Measurements from ENCODE around the gene MRLN. TPM values are rescaled to one million over a fixed set of nuclear protein-coding genes. Genes with fewer than 3 reads are reported as not detected.
"Not testable (repeated sequence)": the region's sequence is repeated elsewhere in the genome, so short reads cannot be mapped to it uniquely, and the experiment has no call there.

The MRLN gene
- total and polyA plus RNA-seq, 2 donors, result 0.47 to 2.0 TPM

DNA sequence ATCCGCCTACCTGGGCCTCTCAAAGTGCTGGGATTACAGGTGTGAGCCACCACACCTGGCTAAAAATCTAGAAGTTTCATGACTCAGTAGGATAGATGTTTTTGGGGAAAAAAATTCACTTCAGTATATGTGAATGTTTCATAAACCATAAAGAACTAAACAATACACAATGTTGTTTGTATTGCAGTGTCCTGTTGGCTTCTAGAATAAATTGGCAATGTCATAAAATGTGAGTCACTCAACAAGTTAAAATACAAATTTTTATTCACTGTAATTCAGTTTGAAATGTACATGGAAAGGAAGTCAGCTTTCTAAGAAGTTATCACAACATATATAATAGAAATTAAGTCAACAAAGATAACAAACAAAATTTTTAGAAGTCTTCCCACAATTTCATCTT, 16.5 kb downstream of the MRLN start:
- Histone ChIP-seq H3K27me3 (ENCODE audit: control insufficient read depth in 2 of 2, insufficient read depth in 1 of 2, low read length in 1 of 2) (no peaks in the 10 kb centered on the region), H3K4me1 (ENCODE audit: control insufficient read depth in 2 of 2, insufficient read depth in 2 of 2, low read length in 2 of 2) (no peaks in the 10 kb centered on the region), H3K9me3 (ENCODE audit: control insufficient read depth in 2 of 2, insufficient read depth in 1 of 2, low read length in 1 of 2) (no peaks in the 10 kb centered on the region), H3K4me3 (ENCODE audit: low read length in 2 of 2) (no peak overlapping the region), H3K27ac (ENCODE audit: low read depth in 1 of 2, low read length in 1 of 2) (no peak overlapping the region), H3K36me3 (ENCODE audit: control insufficient read depth in 2 of 2, insufficient read depth in 2 of 2, low read length in 1 of 2) (no peaks in the 10 kb centered on the region)
- DNase-seq (ENCODE audit: low read depth in 6 of 9, low spot score in 9 of 9), result no peak
- 91% methylated on average over 1 of the region's 1 CpG for WGBS

DNA sequence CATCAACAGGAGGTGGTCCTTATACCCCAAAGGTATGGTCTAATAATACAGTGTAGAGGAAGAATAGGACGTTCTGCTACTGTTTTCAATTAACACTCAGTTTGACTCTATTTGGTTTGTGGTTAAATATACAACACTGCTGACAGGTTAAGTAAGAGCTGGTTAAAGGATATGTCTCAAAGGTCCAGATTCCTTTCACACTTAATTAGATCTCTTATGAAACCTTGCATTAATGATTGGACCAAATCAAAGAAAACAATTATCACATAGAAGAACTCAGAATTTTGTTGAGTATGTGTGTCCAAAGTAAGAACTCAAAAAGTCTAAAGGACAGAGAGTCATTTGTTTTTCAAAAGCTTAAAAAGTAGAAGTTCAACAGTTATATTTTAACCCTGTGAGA, 18.0 kb downstream of the MRLN start:
- Histone ChIP-seq H3K27ac (ENCODE audit: low read depth in 1 of 2, low read length in 1 of 2) (no peak overlapping the region), H3K4me1 (ENCODE audit: control insufficient read depth in 2 of 2, insufficient read depth in 2 of 2, low read length in 2 of 2) (no peaks in the 10 kb centered on the region), H3K4me3 (ENCODE audit: low read length in 2 of 2) (no peak overlapping the region), H3K27me3 (ENCODE audit: control insufficient read depth in 2 of 2, insufficient read depth in 1 of 2, low read length in 1 of 2) (no peaks in the 10 kb centered on the region), H3K36me3 (ENCODE audit: control insufficient read depth in 2 of 2, insufficient read depth in 2 of 2, low read length in 1 of 2) (no peaks in the 10 kb centered on the region), H3K9me3 (ENCODE audit: control insufficient read depth in 2 of 2, insufficient read depth in 1 of 2, low read length in 1 of 2) (no peaks in the 10 kb centered on the region)
- no peak for DNase-seq (ENCODE audit: low read depth in 6 of 9, low spot score in 9 of 9)
- 85% methylated on average over 1 of the region's 1 CpG for WGBS

DNA sequence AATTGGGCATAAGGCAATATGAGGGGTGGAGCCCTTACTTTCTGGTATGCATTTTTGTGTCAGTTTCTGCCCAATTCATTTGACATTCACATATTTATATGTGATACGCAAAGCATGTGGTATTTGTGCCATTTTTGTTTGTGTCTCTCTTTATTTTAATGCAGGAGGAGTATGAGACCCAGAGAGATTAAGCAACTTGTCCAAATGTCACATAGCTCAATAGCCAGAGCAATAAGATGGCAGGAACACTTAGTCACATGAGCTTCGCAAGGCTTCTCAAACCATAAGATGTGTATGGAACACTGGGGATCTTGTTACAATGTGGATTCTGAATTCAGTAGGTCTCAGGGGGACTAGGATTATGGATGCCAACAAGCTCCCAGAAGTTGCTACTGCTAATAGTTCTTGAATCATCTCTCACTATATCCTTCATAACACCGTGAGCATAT, 19.2 kb downstream of the MRLN start:
- H3K4me1 ChIP-seq (ENCODE audit: control insufficient read depth in 2 of 2, insufficient read depth in 2 of 2, low read length in 2 of 2), result no peaks in the 10 kb centered on the region
- DNase-seq (ENCODE audit: low read depth in 6 of 9, low spot score in 9 of 9), result no peak
- no peak overlapping the region for H3K27ac ChIP-seq (ENCODE audit: low read depth in 1 of 2, low read length in 1 of 2)
- H3K27me3 ChIP-seq (ENCODE audit: control insufficient read depth in 2 of 2, insufficient read depth in 1 of 2, low read length in 1 of 2), result no peaks in the 10 kb centered on the region
- 98% methylated on average over 3 of the region's 3 CpGs for WGBS
- H3K9me3 ChIP-seq (ENCODE audit: control insufficient read depth in 2 of 2, insufficient read depth in 1 of 2, low read length in 1 of 2), result no peaks in the 10 kb centered on the region
- H3K36me3 ChIP-seq (ENCODE audit: control insufficient read depth in 2 of 2, insufficient read depth in 2 of 2, low read length in 1 of 2), result no peaks in the 10 kb centered on the region
- no peak overlapping the region for H3K4me3 ChIP-seq (ENCODE audit: low read length in 2 of 2)

DNA sequence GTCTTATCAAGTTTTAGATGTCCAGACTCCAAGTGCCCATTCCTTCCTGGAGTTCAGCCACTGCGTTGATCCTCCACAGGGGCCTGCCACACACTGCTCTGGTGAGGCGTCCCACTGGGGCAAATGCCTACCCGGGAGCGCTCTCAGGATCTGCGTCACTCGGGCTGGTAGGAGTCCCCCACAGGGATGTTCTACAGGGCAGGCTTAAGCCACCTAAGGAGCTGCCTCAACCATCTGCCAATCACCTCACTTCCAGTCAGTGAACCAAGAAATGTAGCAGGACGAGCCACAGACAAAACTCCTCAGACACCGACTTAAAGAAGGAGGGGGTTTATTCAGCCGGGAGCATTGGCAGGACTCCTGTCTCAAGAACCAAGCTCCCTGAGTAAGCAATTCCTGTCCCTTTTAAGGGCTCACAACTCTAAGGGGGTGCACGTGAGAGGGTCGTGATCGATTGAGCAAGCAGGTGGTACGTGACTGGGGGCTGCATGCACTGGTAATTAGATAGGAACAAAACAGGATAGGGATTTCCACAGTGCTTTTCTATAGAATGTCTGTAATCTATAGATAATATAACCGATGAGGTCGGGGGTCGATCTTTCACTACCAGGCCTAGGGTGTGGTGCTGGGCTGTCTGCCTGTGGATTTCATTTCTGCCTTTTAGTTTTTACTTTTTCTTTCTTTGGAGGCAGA, 19.8 kb downstream of the MRLN start:
- not testable (repeated sequence) for H3K4me3 ChIP-seq (ENCODE audit: low read length in 2 of 2); H3K9me3 ChIP-seq (ENCODE audit: control insufficient read depth in 2 of 2, insufficient read depth in 1 of 2, low read length in 1 of 2); DNase-seq (ENCODE audit: low read depth in 6 of 9, low spot score in 9 of 9); H3K36me3 ChIP-seq (ENCODE audit: control insufficient read depth in 2 of 2, insufficient read depth in 2 of 2, low read length in 1 of 2); H3K27ac ChIP-seq (ENCODE audit: low read depth in 1 of 2, low read length in 1 of 2); H3K4me1 ChIP-seq (ENCODE audit: control insufficient read depth in 2 of 2, insufficient read depth in 2 of 2, low read length in 2 of 2); H3K27me3 ChIP-seq (ENCODE audit: control insufficient read depth in 2 of 2, insufficient read depth in 1 of 2, low read length in 1 of 2)
- 97% methylated on average over 16 of the region's 16 CpGs for WGBS

DNA sequence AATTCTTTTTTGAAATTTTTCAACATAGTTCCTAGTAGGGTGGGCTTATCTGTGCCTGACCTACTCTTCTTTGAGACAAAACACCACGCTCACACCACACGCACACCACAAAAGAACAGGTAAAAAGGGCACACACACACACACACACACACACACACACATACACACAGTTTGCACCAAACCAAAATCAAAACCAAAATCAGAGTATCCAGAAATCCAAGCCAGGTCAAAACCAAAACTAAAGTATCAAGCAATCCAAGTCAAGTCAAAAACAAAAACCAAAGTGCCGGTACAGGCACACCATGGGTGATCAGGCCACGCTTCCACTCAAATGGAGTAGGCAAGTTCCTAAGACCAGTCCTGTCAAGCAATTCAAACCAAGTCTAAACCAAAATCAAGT, 20.4 kb downstream of the MRLN start:
- not testable (repeated sequence) for H3K27me3 ChIP-seq (ENCODE audit: control insufficient read depth in 2 of 2, insufficient read depth in 1 of 2, low read length in 1 of 2); H3K9me3 ChIP-seq (ENCODE audit: control insufficient read depth in 2 of 2, insufficient read depth in 1 of 2, low read length in 1 of 2); DNase-seq (ENCODE audit: low read depth in 6 of 9, low spot score in 9 of 9); H3K27ac ChIP-seq (ENCODE audit: low read depth in 1 of 2, low read length in 1 of 2); H3K36me3 ChIP-seq (ENCODE audit: control insufficient read depth in 2 of 2, insufficient read depth in 2 of 2, low read length in 1 of 2); H3K4me1 ChIP-seq (ENCODE audit: control insufficient read depth in 2 of 2, insufficient read depth in 2 of 2, low read length in 2 of 2); H3K4me3 ChIP-seq (ENCODE audit: low read length in 2 of 2)
- WGBS, result 83% methylated on average over 4 of the region's 4 CpGs

DNA sequence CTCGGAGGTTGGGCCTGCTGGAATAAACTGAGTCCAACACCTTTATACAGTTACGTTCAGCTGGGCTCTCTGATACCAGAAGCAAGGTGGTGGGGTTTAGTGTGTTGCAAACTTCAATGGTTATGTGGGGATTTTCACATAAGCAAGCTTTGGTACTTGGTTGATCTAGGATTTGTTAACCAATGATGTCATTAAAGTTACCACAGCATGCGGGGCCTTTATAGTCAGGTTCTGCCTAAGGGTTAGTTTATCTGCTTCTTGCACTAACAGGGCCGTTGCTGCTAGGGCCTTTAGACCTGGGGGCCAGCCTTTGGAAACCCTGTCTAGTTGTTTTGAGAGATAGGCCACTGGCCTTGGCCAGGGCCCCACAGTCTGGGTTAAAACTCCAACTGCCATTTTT, 24.1 kb downstream of the MRLN start:
- not testable (repeated sequence) for H3K27ac ChIP-seq (ENCODE audit: low read depth in 1 of 2, low read length in 1 of 2); H3K36me3 ChIP-seq (ENCODE audit: control insufficient read depth in 2 of 2, insufficient read depth in 2 of 2, low read length in 1 of 2); H3K4me1 ChIP-seq (ENCODE audit: control insufficient read depth in 2 of 2, insufficient read depth in 2 of 2, low read length in 2 of 2); H3K27me3 ChIP-seq (ENCODE audit: control insufficient read depth in 2 of 2, insufficient read depth in 1 of 2, low read length in 1 of 2); H3K4me3 ChIP-seq (ENCODE audit: low read length in 2 of 2); DNase-seq (ENCODE audit: low read depth in 6 of 9, low spot score in 9 of 9); H3K9me3 ChIP-seq (ENCODE audit: control insufficient read depth in 2 of 2, insufficient read depth in 1 of 2, low read length in 1 of 2)
- 98% methylated on average over 4 of the region's 4 CpGs for WGBS

DNA sequence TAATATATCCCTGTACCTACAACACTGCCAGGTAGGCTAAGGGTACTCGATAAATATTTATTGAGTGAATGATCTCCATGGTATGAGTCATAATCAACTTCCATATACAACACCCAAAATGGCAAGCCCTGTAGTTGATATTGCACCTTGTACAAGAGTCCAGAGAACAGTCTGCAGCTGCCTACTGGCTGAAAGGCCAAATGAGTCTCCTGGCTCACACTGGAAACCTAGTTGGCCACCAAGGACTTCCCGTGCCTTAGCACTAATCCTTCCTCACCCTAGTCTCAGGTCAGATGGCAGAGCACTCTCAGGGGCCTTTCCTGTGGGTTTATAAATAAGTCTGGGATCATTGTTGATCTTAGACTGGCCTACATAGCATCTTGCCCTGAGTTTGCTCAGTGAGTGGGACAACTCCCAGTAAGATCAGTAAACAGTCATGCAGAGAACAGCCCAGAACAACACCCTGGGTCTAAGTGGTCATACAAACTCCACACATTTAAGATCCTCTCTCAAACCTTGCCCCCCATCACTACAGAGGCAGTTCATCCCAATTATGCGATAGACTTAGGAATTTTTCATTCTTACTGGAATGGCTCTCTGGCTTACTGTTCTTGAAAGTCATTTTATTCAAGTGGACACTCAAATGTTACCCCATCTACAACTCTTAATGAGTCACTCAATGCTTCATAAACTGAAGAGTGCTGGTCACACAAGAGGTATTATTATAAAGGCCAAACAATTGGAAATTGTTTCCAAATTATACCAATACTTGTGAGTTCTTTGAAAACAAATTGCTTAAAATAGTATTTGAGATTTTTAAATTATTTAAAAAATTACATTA, 28.9 kb downstream of the MRLN start:
- no peak overlapping the region for H3K4me3 ChIP-seq (ENCODE audit: low read length in 2 of 2)
- no peak for DNase-seq (ENCODE audit: low read depth in 6 of 9, low spot score in 9 of 9)
- no peaks in the 10 kb centered on the region for H3K9me3 ChIP-seq (ENCODE audit: control insufficient read depth in 2 of 2, insufficient read depth in 1 of 2, low read length in 1 of 2)
- no peaks in the 10 kb centered on the region for H3K36me3 ChIP-seq (ENCODE audit: control insufficient read depth in 2 of 2, insufficient read depth in 2 of 2, low read length in 1 of 2)
- H3K27me3 ChIP-seq (ENCODE audit: control insufficient read depth in 2 of 2, insufficient read depth in 1 of 2, low read length in 1 of 2), result no peaks in the 10 kb centered on the region
- no peaks in the 10 kb centered on the region for H3K4me1 ChIP-seq (ENCODE audit: control insufficient read depth in 2 of 2, insufficient read depth in 2 of 2, low read length in 2 of 2)
- 96% methylated on average over 3 of the region's 3 CpGs for WGBS
- H3K27ac ChIP-seq (ENCODE audit: low read depth in 1 of 2, low read length in 1 of 2), result no peak overlapping the region

DNA sequence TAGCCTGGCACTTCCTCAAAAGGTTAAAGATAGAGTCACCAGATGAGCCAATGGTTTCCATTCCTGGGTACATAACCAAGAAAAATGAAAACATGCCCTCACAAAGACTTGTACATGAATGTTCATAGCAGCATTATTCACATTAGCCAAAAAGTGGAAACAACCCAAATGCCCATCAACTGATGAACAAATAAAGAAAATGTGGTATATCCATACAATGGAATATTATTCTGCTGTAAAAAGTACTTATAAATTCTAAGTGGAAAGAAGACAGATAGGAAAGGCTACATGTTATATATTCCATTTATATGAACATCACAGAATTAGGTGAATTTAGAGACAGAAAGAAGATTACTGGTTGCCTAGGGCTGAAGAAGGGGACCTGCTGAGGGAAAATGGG, 32.9 kb downstream of the MRLN start:
- no peaks in the 10 kb centered on the region for H3K4me1 ChIP-seq (ENCODE audit: control insufficient read depth in 2 of 2, insufficient read depth in 2 of 2, low read length in 2 of 2)
- H3K4me3 ChIP-seq (ENCODE audit: low read length in 2 of 2), result no peak overlapping the region
- DNase-seq (ENCODE audit: low read depth in 6 of 9, low spot score in 9 of 9), result no peak
- no peak overlapping the region for H3K27ac ChIP-seq (ENCODE audit: low read depth in 1 of 2, low read length in 1 of 2)
- H3K9me3 ChIP-seq (ENCODE audit: control insufficient read depth in 2 of 2, insufficient read depth in 1 of 2, low read length in 1 of 2), result no peaks in the 10 kb centered on the region
- H3K36me3 ChIP-seq (ENCODE audit: control insufficient read depth in 2 of 2, insufficient read depth in 2 of 2, low read length in 1 of 2), result no peaks in the 10 kb centered on the region
- H3K27me3 ChIP-seq (ENCODE audit: control insufficient read depth in 2 of 2, insufficient read depth in 1 of 2, low read length in 1 of 2), result no peaks in the 10 kb centered on the region

DNA sequence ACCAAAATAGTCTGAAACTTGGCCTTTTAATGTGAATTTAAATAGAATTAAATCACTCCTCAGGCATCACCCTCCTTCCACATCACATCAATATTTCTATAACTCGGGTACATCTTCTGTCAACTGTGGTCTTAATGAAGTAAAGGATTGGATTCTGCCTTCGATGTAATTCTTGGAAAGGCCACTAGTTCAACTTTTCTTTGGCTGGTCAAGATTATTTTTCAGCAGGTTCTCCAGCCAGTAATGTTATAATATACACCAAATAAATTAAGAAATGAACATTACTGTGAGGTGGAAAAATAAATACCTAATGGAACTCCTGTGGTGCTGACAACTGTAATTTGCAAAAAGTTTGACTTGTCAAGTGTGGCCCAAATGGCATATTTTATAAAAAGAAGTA, 33.9 kb downstream of the MRLN start:
- no peaks in the 10 kb centered on the region for H3K4me1 ChIP-seq (ENCODE audit: control insufficient read depth in 2 of 2, insufficient read depth in 2 of 2, low read length in 2 of 2)
- no peaks in the 10 kb centered on the region for H3K36me3 ChIP-seq (ENCODE audit: control insufficient read depth in 2 of 2, insufficient read depth in 2 of 2, low read length in 1 of 2)
- no peak overlapping the region for H3K4me3 ChIP-seq (ENCODE audit: low read length in 2 of 2)
- WGBS, result 85% methylated on average over 2 of the region's 2 CpGs
- no peaks in the 10 kb centered on the region for H3K9me3 ChIP-seq (ENCODE audit: control insufficient read depth in 2 of 2, insufficient read depth in 1 of 2, low read length in 1 of 2)
- no peak overlapping the region for H3K27ac ChIP-seq (ENCODE audit: low read depth in 1 of 2, low read length in 1 of 2)
- H3K27me3 ChIP-seq (ENCODE audit: control insufficient read depth in 2 of 2, insufficient read depth in 1 of 2, low read length in 1 of 2), result no peaks in the 10 kb centered on the region
- no peak for DNase-seq (ENCODE audit: low read depth in 6 of 9, low spot score in 9 of 9)

All from thymus (tissue), 11 donors.